GM12878 (cell line): ENCODE data around the gene SUCNR1. TPM values are rescaled to one million over a fixed set of nuclear protein-coding genes. Genes with fewer than 3 reads are reported as not detected.

ENCODE experiments used
- ATAC-seq: fragments of 200-7000 bp; cut with Tn5 transposase; 3 replicates; pipeline ENCODE4 v1.9.1; 2020; ENCODE audit warnings: mild to moderate bottlenecking, moderate library complexity
- BruUV-seq: library from RNA; stranded (reverse); fragments of 400-500 nt; replicated peaks from 2 replicates; lab custom pipeline; 2021; lab: Mats Ljungman, UMichigan
- CTCF ChIA-PET: fragments of 300-600 bp; sonication (Branson Sonifier 250); formaldehyde crosslinking; extraction: SDS; loops from one replicate; lab custom pipeline; 2021; ENCODE audit warnings: inconsistent platforms; lab: Yijun Ruan, JAX
- POLR2A ChIA-PET: fragments of 350-600 bp; formaldehyde crosslinking; extraction: SDS; loops from one replicate; lab custom pipeline; 2021; ENCODE audit warnings: inconsistent platforms; lab: Charles Lee
- RAD21 ChIA-PET: fragments of 300-600 bp; sonication (Branson Sonifier 250); formaldehyde crosslinking; loops from one replicate; lab custom pipeline; 2023; ENCODE audit warnings: antibody characterized with exemption; ENCODE audit not compliant: unreplicated experiment; lab: Charles Lee
- SMC1A ChIA-PET: fragments of 300-600 bp; sonication (Branson Sonifier 250); formaldehyde crosslinking; loops from one replicate; lab custom pipeline; 2023; ENCODE audit not compliant: unreplicated experiment, uncharacterized antibody; lab: Charles Lee
- DNase-seq: peaks from one replicate; pipeline ENCODE4 v3.0.0-alpha.2; 2011; ENCODE audit warnings: low read depth, low spot score
- FAIRE-seq: peaks from 3 replicates; lab custom pipeline; 2011; peaks lifted over from hg19 to GRCh38; lab: Jason Lieb, UNC
- H2AFZ ChIP-seq: 2 replicates; pipeline ENCODE4 v1.6.0; 2011; ENCODE audit warnings: low read depth, low read length, control low read depth; ENCODE audit not compliant: control insufficient read depth
- H3K27ac ChIP-seq: 2 replicates; pipeline ENCODE4 v1.5.1; 2011; ENCODE audit warnings: control low read depth; ENCODE audit not compliant: control insufficient read depth, insufficient read depth
- H3K27me3 ChIP-seq, 2 experiments: replicated peaks in 1 of 2; 2 replicates each; pipeline versions ENCODE4 v1.6.0 to v1.6.1; 2011; ENCODE audit warnings: low read length in 1 of 2; ENCODE audit not compliant: control insufficient read depth in 2 of 2, insufficient read depth in 2 of 2
- H3K36me3 ChIP-seq, 2 experiments: 2 replicates each; pipeline ENCODE4 v1.5.1; 2011; ENCODE audit warnings: low read length in 1 of 2; ENCODE audit not compliant: control insufficient read depth in 2 of 2, insufficient read depth in 2 of 2
- H3K4me1 ChIP-seq: 2 replicates; pipeline ENCODE4 v1.6.1; 2011; ENCODE audit warnings: mild to moderate bottlenecking, low read length, moderate library complexity, mixed read lengths; ENCODE audit not compliant: control insufficient read depth, insufficient read depth
- H3K4me2 ChIP-seq: 2 replicates; pipeline ENCODE4 v1.6.0; 2011; ENCODE audit warnings: control low read depth; ENCODE audit not compliant: control insufficient read depth, insufficient read depth
- H3K4me3 ChIP-seq: fragments of 200-600 bp; sonication (generic); 2 replicates; pipeline ENCODE4 v1.5.1; 2016
- H3K79me2 ChIP-seq: 2 replicates; pipeline ENCODE4 v1.6.0; 2011; ENCODE audit warnings: low read length; ENCODE audit not compliant: control insufficient read depth, insufficient read depth
- H3K9ac ChIP-seq: 2 replicates; pipeline ENCODE4 v1.8.0; 2011; ENCODE audit warnings: low read length, control low read depth, mixed read lengths; ENCODE audit not compliant: control insufficient read depth, insufficient read depth
- H3K9me3 ChIP-seq: replicated peaks from 3 replicates; pipeline ENCODE4 v1.5.1; 2011; ENCODE audit warnings: mild to moderate bottlenecking, low read length; ENCODE audit not compliant: control insufficient read depth, insufficient read depth
- H4K20me1 ChIP-seq: 2 replicates; pipeline ENCODE4 v1.6.0; 2011; ENCODE audit not compliant: control insufficient read depth, insufficient read depth
- BCLAF1 ChIP-seq: fragments of 450-650 bp; IDR thresholded peaks from 2 replicates; pipeline ENCODE4 v1.6.1; 2017; ENCODE audit warnings: antibody characterized with exemption, mild to moderate bottlenecking, moderate library complexity
- CBX5 ChIP-seq: sonication (generic); IDR thresholded peaks from 2 replicates; pipeline ENCODE4 v1.6.1; 2016; ENCODE audit warnings: low read depth, moderate library complexity, mild to moderate bottlenecking, inconsistent platforms
- DPF2 ChIP-seq: fragments of 450-650 bp; IDR thresholded peaks from 2 replicates; pipeline ENCODE4 v1.6.1; 2017; ENCODE audit warnings: mild to moderate bottlenecking
- EGR1 ChIP-seq, 2 experiments: IDR thresholded peaks; 1 replicate in 1 of 2; 2 replicates in 1 of 2; pipeline ENCODE4 v1.6.1; 2011 to 2012; ENCODE audit warnings: low read depth in 2 of 2, low read length in 2 of 2, borderline replicate concordance in 1 of 2, mild to moderate bottlenecking in 1 of 2, moderate library complexity in 1 of 2
- FOXM1 ChIP-seq: IDR thresholded peaks from 2 replicates; pipeline ENCODE4 v1.6.1; 2012; ENCODE audit warnings: low read depth, mild to moderate bottlenecking, inconsistent platforms, low read length, moderate library complexity
- GATAD2B ChIP-seq: fragments of 450-650 bp; conservative IDR thresholded peaks from 2 replicates; pipeline ENCODE4 v1.6.1; 2017; ENCODE audit warnings: low read depth, mild to moderate bottlenecking, moderate library complexity
- HDAC6 ChIP-seq: fragments of 200-600 bp; sonication (generic); IDR thresholded peaks from one replicate; pipeline ENCODE4 v1.8.0; 2017; ENCODE audit warnings: antibody characterized with exemption; ENCODE audit not compliant: unreplicated experiment
- KDM1A ChIP-seq: fragments of 200-600 bp; sonication (generic); IDR thresholded peaks from 2 replicates; pipeline ENCODE4 v1.6.1; 2016; ENCODE audit warnings: borderline replicate concordance
- LARP7 ChIP-seq: fragments of 450-650 bp; IDR thresholded peaks from 2 replicates; pipeline ENCODE4 v1.6.1; 2017; ENCODE audit warnings: mild to moderate bottlenecking
- MEF2B ChIP-seq: fragments of 450-650 bp; IDR thresholded peaks from 2 replicates; pipeline ENCODE4 v1.6.1; 2018; ENCODE audit warnings: mild to moderate bottlenecking, moderate library complexity; ENCODE audit not compliant: partially characterized antibody, poor library complexity, severe bottlenecking
- POLR2A ChIP-seq: IDR thresholded peaks from 2 replicates; pipeline ENCODE4 v1.6.1; 2011; ENCODE audit warnings: low read depth, mild to moderate bottlenecking, low read length
- SMC3 ChIP-seq: IDR thresholded peaks from 2 replicates; pipeline ENCODE4 v1.6.1; 2011; ENCODE audit warnings: low read length, improper control_type of control experiment, borderline replicate concordance
- SREBF1 ChIP-seq: IDR thresholded peaks from 2 replicates; pipeline ENCODE4 v1.6.1; 2012; ENCODE audit warnings: mild to moderate bottlenecking, low read length
- ZBTB4 ChIP-seq: fragments of 450-650 bp; formaldehyde crosslinking; IDR thresholded peaks from 2 replicates; pipeline ENCODE4 v1.4.0; 2022; ENCODE audit warnings: mild to moderate bottlenecking, moderate library complexity
- ZNF207 ChIP-seq: fragments of 450-650 bp; IDR thresholded peaks from 2 replicates; pipeline ENCODE4 v1.6.1; 2014; ENCODE audit warnings: antibody characterized with exemption, mild to moderate bottlenecking, borderline replicate concordance
- ZNF274 ChIP-seq: IDR thresholded peaks from one replicate; pipeline ENCODE4 v1.8.0; 2011; ENCODE audit not compliant: insufficient read length, insufficient read depth
- ZZZ3 ChIP-seq: IDR thresholded peaks from 2 replicates; pipeline ENCODE4 v1.6.1; 2011; ENCODE audit warnings: low read depth; ENCODE audit not compliant: control insufficient read depth, insufficient read length
- WGBS: methylation state at CpG from one replicate; pipeline ENCODE4 v1.1.6; 2016; ENCODE audit warnings: low lambda C conversion rate; ENCODE audit not compliant: insufficient replicate concordance, insufficient coverage; ENCODE audit errors: missing lambda C conversion rate; 5-methylcytosine and 5-hydroxymethylcytosine counted together
- in situ Hi-C: fragments of 300-500 bp; cut with MboI; formaldehyde crosslinking; loops from 9 replicates; pipeline ENCODE4 v1.14.3; 2018; ENCODE audit warnings: mixed read lengths
- intact Hi-C: fragments of 100-400 bp; cut with micrococcal nuclease; formaldehyde crosslinking; loops from one replicate; pipeline ENCODE4 v1.14.2; 2022; ENCODE audit not compliant: unreplicated experiment
- polyA plus RNA-seq, 11 experiments: library from polyadenylated mRNA; depleted of rRNA in 4 of 11; unstranded in 6 of 11; stranded (reverse) in 5 of 11; fragments of >200 nt; fragmentation: Nextera tagmentation in 4 of 11; fragmentation: Illumina TruSeq in 1 of 11; extraction: Ambion mirVana in 4 of 11; extraction: Trizol in 1 of 11; gene quantifications; 1 replicate in 1 of 11; 2 replicates in 10 of 11; pipeline versions ENCODE4 v1.2.1 to v1.2.3, GENCODE V29; 2011 to 2016; ENCODE audit warnings: inconsistent platforms in 2 of 11, missing spikeins in 2 of 11, low read depth in 1 of 11
- total RNA-seq, 4 experiments: library from RNA; depleted of rRNA in 3 of 4; stranded (reverse); fragments of >200 nt in 3 of 4; fragmentation: Illumina TruSeq in 1 of 4; extraction: Trizol in 1 of 4; gene quantifications; 2 replicates each; pipeline versions ENCODE4 v1.2.1 to v1.2.3, GENCODE V29; 2013 to 2021
- TF ChIP-seq, protein P1 (sequence below): fragments of 450-650 bp; IDR thresholded peaks from 2 replicates; pipeline ENCODE4 v1.6.1; 2014; ENCODE audit warnings: mild to moderate bottlenecking

The SUCNR1 gene
- total and polyA plus RNA-seq, 10 of the 15 experiments (the other 5 are each of a cell fraction or from before 2014, with no cell fraction given): 0.03 to 0.12 (median 0.07) TPM; not detected in 4

GRCh38 chr3:151864423-151865101 lies 8.9 kb upstream of the SUCNR1 start:
- no peak for TF ChIP-seq ZZZ3
- TF ChIP-seq, protein P1, sequence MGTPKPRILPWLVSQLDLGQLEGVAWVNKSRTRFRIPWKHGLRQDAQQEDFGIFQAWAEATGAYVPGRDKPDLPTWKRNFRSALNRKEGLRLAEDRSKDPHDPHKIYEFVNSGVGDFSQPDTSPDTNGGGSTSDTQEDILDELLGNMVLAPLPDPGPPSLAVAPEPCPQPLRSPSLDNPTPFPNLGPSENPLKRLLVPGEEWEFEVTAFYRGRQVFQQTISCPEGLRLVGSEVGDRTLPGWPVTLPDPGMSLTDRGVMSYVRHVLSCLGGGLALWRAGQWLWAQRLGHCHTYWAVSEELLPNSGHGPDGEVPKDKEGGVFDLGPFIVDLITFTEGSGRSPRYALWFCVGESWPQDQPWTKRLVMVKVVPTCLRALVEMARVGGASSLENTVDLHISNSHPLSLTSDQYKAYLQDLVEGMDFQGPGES: no peak
- no peak for TF ChIP-seq ZNF207
- no peak for TF ChIP-seq SMC3
- TF ChIP-seq CBX5: no peak
- TF ChIP-seq DPF2: no peak
- TF ChIP-seq BCLAF1: no peak
- no peak for TF ChIP-seq GATAD2B
- no peak for TF ChIP-seq MEF2B
- no peak for TF ChIP-seq ZBTB4 (CRISPR knock-in tag)
- TF ChIP-seq POLR2A: no peak
- TF ChIP-seq KDM1A: no peak
- no peak for TF ChIP-seq FOXM1
- no peak for TF ChIP-seq SREBF1
- no peak for TF ChIP-seq ZNF274
- TF ChIP-seq LARP7: no peak
- no peak for TF ChIP-seq HDAC6
- no peak for TF ChIP-seq EGR1 (IDR thresholded peaks at IDR 0.05; ENCODE audit: borderline replicate concordance in 1 of 2, low read depth in 2 of 2, low read length in 2 of 2)
- H3K4me3 ChIP-seq: no peak overlapping the region
- in situ Hi-C loops: no loop called here
- DNase-seq (no peak), ATAC-seq (no peak), FAIRE-seq (no peak)
- BruUV-seq: no TSS peak
- RAD21 ChIA-PET: no interaction called here
- no peaks in the 10 kb centered on the region for H3K79me2 ChIP-seq
- H3K4me2 ChIP-seq: no peak overlapping the region
- 43% methylated on average over 4 of the region's 4 CpGs for WGBS
- SMC1A ChIA-PET: interaction anchor here (1.1 kb wide), 1 partner anchor 54 kb away, joined by 3 read pairs; no protein-coding TSS in a partner anchor
- H3K36me3 ChIP-seq: no peaks in the 10 kb centered on the region
- H3K9me3 ChIP-seq: no peaks in the 10 kb centered on the region
- intact Hi-C loops: no loop called here
- H3K27ac ChIP-seq: no peak overlapping the region
- H4K20me1 ChIP-seq: no peaks in the 10 kb centered on the region
- H3K9ac ChIP-seq: no peak overlapping the region
- no peaks in the 10 kb centered on the region for H3K4me1 ChIP-seq
- H3K27me3 ChIP-seq: no peaks in the 10 kb centered on the region
- POLR2A ChIA-PET: no interaction called here
- H2AFZ ChIP-seq: no peak overlapping the region
- CTCF ChIA-PET: no interaction called here
